Forelimb muscle (tissue), 1 donor: ENCODE results near the gene TMEM8B. TPM values are rescaled to one million over a fixed set of nuclear protein-coding genes. Genes with fewer than 3 reads are reported as not detected.
"Not testable (repeated sequence)": the region's sequence is repeated elsewhere in the genome, so short reads cannot be mapped to it uniquely, and the experiment has no call there.

Source experiments
- DNase-seq: peaks from one replicate; pipeline ENCODE4 v3.0.0-alpha.2; 2013; ENCODE audit warnings: low read depth
- polyA plus RNA-seq: library from polyadenylated mRNA; unstranded; fragments of 120-200 nt; gene quantifications from one replicate; pipeline ENCODE4 v1.2.1, GENCODE V29; 2013; ENCODE audit not compliant: insufficient read length

Gene TMEM8B
- polyA plus RNA-seq, 1 donor = 20.3 TPM

- DNase-seq = no peak
Observed at GRCh38 chr9:35906923-35907699, 78.1 kb downstream of the TMEM8B start.

GRCh38 chr9:35907711-35908503 is 78.9 kb downstream of the TMEM8B start:
- DNase-seq = peak; percentile 80

- DNase-seq = no peak
Observed at GRCh38 chr9:35908504-35909125, 79.6 kb downstream of the TMEM8B start.

GRCh38 chr9:35909274-35909673 is 80.2 kb downstream of the TMEM8B start, which contains the start of gene SPAAR:
TSS of gene SPAAR (plus strand) at chr9:35909490. CDS start at chr9:35910464, 974 bp downstream.
- DNase-seq = no peak

DNA sequence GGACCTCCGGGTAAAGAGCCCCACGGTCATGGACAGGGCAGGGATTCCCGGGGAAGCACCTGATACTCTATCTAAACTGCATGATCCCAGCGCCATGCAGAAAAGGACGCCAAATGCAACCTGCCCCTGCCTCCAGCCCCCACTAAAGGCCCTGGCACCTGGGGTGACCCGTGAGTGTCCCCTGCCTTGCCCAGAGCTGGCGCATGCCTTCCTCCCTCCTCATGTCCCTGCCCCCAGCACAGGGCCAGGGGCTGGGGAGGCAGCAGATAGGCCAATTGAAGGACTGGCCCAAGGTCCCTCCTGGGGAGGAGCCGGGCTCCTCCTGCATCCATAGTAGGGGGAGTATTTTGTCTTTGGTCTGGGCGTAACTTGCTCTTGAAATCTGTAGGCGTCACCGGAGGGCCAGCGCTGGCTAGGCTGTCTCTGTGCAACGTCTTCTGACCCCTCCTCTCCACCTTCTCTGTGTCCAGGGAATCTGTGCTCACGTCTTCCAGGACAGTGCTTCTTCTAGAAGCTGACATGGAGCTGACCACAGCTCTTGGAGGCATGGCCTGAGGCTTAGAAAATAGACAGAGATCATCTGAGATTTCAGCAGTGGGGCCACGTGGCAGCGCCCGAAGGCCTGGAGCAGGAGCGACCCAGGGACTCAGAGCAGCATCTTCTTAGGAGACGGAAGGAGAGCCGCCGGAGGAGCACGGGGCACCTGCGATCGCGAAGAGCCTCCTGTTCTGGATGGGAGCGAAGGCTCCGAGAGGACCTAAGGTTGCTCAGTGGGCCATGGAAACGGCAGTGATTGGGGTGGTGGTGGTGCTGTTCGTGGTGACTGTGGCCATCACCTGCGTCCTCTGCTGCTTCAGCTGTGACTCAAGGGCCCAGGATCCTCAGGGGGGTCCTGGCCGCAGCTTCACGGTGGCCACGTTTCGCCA is 80.9 kb downstream of the TMEM8B start:
- DNase-seq = no peak

DNA sequence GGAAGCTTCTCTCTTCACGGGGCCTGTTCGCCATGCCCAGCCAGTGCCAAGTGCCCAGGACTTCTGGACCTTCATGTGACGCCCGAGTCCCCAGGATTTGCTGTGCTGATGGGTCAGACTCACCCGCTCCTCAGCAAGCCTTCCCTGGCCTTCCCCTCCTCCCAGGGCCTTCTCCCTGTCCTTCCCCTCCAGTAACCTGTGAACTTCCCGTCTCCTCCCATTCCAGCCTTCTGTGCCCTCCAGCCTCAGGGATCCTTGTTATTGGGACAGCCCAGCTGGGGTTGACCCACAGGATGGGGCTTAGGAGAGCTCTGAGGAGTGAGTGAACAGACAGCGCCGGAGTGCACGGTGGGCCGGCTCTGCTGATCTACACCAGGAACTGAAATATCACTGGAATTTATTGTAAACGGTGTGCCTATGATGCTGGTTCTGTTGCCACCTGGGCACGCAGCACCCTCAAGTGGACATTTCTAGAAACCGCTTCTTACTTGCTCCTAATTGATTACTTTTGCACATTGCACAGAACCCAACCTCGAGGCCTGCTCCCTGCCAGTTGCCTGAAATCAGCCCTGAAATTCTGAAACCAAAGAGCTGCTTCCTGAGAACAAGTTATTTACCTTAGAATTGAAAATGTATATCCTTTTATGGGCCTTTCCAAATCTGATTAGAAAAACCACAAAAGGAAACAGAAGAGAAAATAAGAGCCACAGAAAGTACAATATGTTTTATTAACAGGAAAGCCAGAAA is 81.8 kb downstream of the TMEM8B start:
- no peak for DNase-seq

DNA sequence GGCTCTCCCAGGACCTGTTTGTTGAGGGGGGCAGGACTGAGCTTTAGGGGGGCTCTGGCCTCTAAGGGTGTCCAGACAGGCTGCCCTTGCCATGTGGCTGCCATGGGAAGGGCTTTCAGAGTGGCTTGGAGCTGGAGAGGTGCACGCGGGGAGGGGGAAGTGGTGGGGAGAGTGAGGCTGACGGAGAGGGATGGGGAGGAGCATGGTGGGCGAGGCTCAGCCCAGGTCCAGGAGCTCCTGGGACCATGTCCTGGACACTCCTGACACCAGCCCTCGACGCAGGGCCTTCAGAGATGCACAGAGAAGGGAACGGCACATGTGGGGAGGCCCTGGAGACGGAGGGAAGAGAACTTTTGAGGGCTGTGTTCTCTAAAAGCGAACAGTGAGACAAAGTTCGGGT is 82.7 kb downstream of the TMEM8B start:
- DNase-seq = no peak

DNA sequence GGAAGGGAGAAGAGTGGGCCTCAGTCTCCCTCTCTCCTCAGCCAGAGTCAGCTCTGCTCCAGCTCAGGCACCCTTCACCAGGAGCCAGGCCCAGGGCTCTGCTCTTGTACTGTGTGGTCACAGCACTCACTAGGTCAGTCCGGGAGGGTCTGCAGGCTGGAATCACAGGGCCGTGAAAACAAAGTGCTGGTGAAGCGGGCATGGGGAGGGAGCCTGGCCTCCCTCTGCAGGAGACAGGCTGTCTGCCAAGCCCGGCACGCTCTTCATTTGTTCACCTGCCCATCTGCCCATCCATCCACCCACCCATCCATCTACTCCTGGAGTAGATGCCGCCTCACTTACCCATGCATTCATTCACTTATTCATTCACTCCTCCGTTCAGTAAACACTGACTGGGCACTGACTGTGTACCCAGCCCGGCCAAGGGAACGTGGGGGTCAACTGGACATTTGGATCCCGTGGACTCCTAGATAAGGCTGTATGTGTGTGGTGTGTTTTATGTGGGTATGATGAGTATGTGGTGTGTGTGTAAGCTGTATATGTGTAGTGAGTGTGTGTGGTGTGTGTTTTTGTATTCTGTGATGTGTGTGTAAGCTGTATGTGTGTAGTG is 83.9 kb downstream of the TMEM8B start:
- no peak for DNase-seq

DNA sequence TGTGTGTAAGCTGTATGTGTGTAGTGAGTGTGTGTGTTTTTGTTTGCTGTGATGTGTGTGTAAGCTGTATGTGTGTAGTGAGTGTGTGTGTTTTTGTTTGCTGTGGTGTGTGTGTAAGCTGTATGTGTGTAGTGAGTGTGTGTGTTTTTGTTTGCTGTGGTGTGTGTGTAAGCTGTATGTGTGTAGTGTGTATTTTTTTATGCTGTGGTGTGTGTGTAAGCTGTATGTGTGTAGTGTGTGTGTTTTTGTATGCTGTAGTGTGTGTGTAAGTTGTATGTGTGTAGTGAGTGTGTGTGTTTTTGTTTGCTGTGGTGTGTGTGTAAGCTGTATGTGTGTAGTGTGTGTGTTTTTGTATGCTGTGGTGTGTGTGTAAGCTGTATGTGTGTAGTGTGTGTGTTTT is 84.4 kb downstream of the TMEM8B start:
- not testable (repeated sequence) for DNase-seq

DNA sequence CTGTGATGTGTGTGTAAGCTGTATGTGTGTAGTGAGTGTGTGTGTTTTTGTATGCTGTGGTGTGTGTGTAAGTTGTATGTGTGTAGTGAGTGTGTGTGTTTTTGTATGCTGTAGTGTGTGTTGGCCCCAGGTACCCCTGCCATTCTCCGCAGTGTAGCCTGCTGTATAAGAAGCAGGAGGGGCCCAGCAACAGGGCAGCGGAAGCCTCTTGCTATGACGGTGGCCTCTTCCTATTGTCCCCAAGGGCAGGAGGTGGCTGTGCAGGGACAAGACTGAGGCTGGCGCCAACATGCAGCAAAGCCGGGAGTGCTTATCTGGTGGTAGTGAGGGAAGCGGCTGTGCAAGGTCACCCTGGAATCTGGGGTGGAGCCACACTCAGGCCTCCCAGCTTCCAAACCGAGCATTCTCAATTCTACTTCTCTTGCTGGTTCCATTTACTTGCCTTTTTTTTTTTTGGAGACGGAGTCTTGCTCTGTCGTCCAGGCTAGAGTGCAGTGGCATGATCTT is 85.3 kb downstream of the TMEM8B start:
- DNase-seq = no peak

Other genes starting within 250 kb of the TMEM8B start
- 42.2 TPM for gene TESK1, start 224.0 kb upstream of the TMEM8B start, polyA plus RNA-seq
- 2.6 TPM for gene CD72, start 210.8 kb upstream of the TMEM8B start, polyA plus RNA-seq
- not detected for gene SIT1, start 178.3 kb upstream of the TMEM8B start, polyA plus RNA-seq
- not detected for gene RMRP, start 171.2 kb upstream of the TMEM8B start, polyA plus RNA-seq
- 22.1 TPM for gene CCDC107, start 170.9 kb upstream of the TMEM8B start, polyA plus RNA-seq
- 5.6 TPM for gene ARHGEF39, start 164.0 kb upstream of the TMEM8B start, polyA plus RNA-seq
- 0.87 TPM for gene CA9, start 155.3 kb upstream of the TMEM8B start, polyA plus RNA-seq
- 8,819 TPM for gene TPM2, start 139.3 kb upstream of the TMEM8B start, polyA plus RNA-seq
- 87.7 TPM for gene TLN1, start 97.0 kb upstream of the TMEM8B start, polyA plus RNA-seq
- gene CREB3, start 96.6 kb upstream of the TMEM8B start, polyA plus RNA-seq = 23.5 TPM
- gene GBA2, start 80.0 kb upstream of the TMEM8B start, polyA plus RNA-seq = 70.2 TPM
- gene RGP1, start 79.9 kb upstream of the TMEM8B start, polyA plus RNA-seq = 17.9 TPM
- 0.77 TPM for gene MSMP, start 75.0 kb upstream of the TMEM8B start, polyA plus RNA-seq
- gene NPR2, start 37.6 kb upstream of the TMEM8B start, polyA plus RNA-seq = 22.4 TPM
- gene SPAG8, start 17.0 kb upstream of the TMEM8B start, polyA plus RNA-seq = 2.3 TPM
- 30.7 TPM for gene HINT2, start 14.2 kb upstream of the TMEM8B start, polyA plus RNA-seq
- 0.18 TPM for gene FAM221B, start 496 bp upstream of the TMEM8B start, polyA plus RNA-seq
- gene OR13J1, start 41.2 kb downstream of the TMEM8B start, polyA plus RNA-seq = 0.10 TPM
- gene HRCT1, start 77.0 kb downstream of the TMEM8B start, polyA plus RNA-seq = 2.1 TPM
- gene SPAAR, start 80.3 kb downstream of the TMEM8B start, polyA plus RNA-seq = 2.2 TPM
- 0.23 TPM for gene OR2S2, start 128.9 kb downstream of the TMEM8B start, polyA plus RNA-seq
- gene RECK, start 207.7 kb downstream of the TMEM8B start, polyA plus RNA-seq = 20.7 TPM